Measurements from ENCODE around the gene CD200.

The CD200 gene

DNA sequence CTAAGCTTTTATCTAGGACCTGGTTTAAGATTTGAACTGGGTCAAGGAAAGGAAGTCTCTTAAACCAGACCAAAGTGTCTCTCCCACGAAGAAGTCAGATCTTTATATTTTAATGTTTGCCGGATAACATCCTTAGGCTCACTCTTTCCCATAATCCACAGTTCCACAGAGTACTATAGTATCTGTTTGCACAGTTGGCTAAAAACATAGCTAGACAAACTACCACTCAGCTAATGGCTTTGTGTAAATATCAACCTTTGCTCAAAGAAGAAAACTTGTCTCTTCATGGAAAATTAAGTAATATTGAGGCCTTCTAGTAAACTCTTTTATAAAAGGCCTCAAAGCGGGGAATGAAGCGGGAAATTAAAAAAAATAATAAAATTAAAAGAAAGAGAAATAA is 25.4 kb upstream of the CD200 start:
- H3K9ac ChIP-seq (ENCODE audit: low read length): no peak overlapping the region
- no peaks in the 10 kb centered on the region for H3K9me3 ChIP-seq (ENCODE audit: control insufficient read depth, low read length)
- H3K36me3 ChIP-seq (ENCODE audit: control insufficient read depth, insufficient read depth, low read length, severe bottlenecking): no peaks in the 10 kb centered on the region
- H3K4me3 ChIP-seq (ENCODE audit: low read length): no peak overlapping the region
- H3K27me3 ChIP-seq (replicated peaks; ENCODE audit: control insufficient read depth, insufficient read depth, low read length): no peaks in the 10 kb centered on the region
- no peak for DNase-seq (ENCODE audit: low read depth)
- peaks cover 30% of the 10 kb centered on the region for H3K4me1 ChIP-seq (ENCODE audit: control insufficient read depth, insufficient read depth, low read length)

DNA sequence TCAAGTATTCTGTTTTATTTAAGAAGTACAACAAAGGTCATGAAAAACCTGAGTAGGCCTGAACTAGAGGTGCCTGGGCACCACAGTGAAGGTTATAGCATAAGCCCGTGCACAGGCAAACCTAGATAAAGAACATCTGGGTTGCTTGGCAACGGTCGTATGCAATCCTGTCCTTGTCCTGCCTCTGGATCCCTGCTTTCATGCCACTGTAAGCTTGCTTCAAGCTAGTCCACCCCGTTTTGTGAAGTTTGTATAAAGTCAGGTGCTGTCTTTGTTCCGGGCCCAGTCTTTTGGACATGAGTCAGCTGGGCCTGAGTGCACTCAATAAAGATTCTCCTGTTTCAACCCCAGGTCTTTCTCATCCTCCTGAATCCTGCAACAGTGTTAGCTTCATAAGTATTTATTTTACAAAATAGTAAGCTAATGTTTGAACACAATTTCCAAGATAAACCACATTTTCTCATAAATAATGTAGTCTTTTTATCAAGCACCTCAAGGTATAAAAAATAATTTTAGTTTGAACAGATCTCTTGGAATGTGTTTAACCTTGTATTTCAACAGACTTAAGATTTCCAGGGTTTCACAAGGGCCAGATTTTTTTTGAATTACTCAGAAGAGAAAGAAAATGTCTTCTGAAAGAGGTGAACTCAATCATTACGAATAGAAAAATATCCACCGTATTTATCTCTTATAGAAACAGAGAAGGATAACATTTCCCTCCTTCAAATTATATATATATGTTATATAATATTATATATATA is 24.6 kb upstream of the CD200 start:
- Histone ChIP-seq H3K4me3 (ENCODE audit: low read length) (no peak overlapping the region), H3K36me3 (ENCODE audit: control insufficient read depth, insufficient read depth, low read length, severe bottlenecking) (no peaks in the 10 kb centered on the region), H3K9me3 (ENCODE audit: control insufficient read depth, low read length) (no peaks in the 10 kb centered on the region), H3K4me1 (ENCODE audit: control insufficient read depth, insufficient read depth, low read length) (peaks cover 24% of the 10 kb centered on the region), H3K9ac (ENCODE audit: low read length) (no peak overlapping the region), H3K27me3 (replicated peaks; ENCODE audit: control insufficient read depth, insufficient read depth, low read length) (no peaks in the 10 kb centered on the region)
- peak; percentile 81 for DNase-seq (ENCODE audit: low read depth)

- no peak overlapping the region for H3K9ac ChIP-seq (ENCODE audit: low read length)
- no peak overlapping the region for H3K4me3 ChIP-seq (ENCODE audit: low read length)
- H3K4me1 ChIP-seq (ENCODE audit: control insufficient read depth, insufficient read depth, low read length): no peaks in the 10 kb centered on the region
- H3K36me3 ChIP-seq (ENCODE audit: control insufficient read depth, insufficient read depth, low read length, severe bottlenecking): no peaks in the 10 kb centered on the region
- H3K27me3 ChIP-seq (replicated peaks; ENCODE audit: control insufficient read depth, insufficient read depth, low read length): no peaks in the 10 kb centered on the region
- H3K9me3 ChIP-seq (ENCODE audit: control insufficient read depth, low read length): no peaks in the 10 kb centered on the region
- DNase-seq (ENCODE audit: low read depth): no peak
Measured at GRCh38 chr3:112314649-112315048, 18.3 kb upstream of the CD200 start.

DNA sequence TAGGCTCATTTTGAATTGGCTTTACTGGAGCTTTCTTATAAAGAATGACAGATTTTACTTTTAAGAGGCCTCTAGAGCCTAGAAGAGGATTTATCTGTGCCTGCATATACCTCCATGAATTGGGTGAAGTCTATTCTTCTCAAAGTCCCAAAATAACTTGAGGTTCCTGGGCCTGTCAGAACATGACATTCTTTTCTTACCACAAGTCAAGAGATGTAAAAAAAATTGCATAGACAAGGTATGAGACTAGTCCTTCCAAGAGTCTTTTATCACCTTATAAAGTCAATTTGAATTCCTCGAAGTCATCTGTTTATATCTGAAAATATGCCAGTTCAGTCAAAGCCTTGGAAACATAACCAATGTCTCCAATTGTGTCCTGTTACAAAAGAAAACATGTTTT is 17.2 kb upstream of the CD200 start:
- no peaks in the 10 kb centered on the region for H3K36me3 ChIP-seq (ENCODE audit: control insufficient read depth, insufficient read depth, low read length, severe bottlenecking)
- H3K4me1 ChIP-seq (ENCODE audit: control insufficient read depth, insufficient read depth, low read length): no peaks in the 10 kb centered on the region
- H3K27me3 ChIP-seq (replicated peaks; ENCODE audit: control insufficient read depth, insufficient read depth, low read length): no peaks in the 10 kb centered on the region
- no peak overlapping the region for H3K4me3 ChIP-seq (ENCODE audit: low read length)
- DNase-seq (ENCODE audit: low read depth): no peak
- no peak overlapping the region for H3K9ac ChIP-seq (ENCODE audit: low read length)
- no peaks in the 10 kb centered on the region for H3K9me3 ChIP-seq (ENCODE audit: control insufficient read depth, low read length)

GRCh38 chr3:112319516-112320276 is 13.3 kb upstream of the CD200 start:
- Histone ChIP-seq H3K36me3 (ENCODE audit: control insufficient read depth, insufficient read depth, low read length, severe bottlenecking) (no peaks in the 10 kb centered on the region), H3K9me3 (ENCODE audit: control insufficient read depth, low read length) (no peaks in the 10 kb centered on the region), H3K9ac (ENCODE audit: low read length) (no peak overlapping the region), H3K27me3 (replicated peaks; ENCODE audit: control insufficient read depth, insufficient read depth, low read length) (no peaks in the 10 kb centered on the region), H3K4me3 (ENCODE audit: low read length) (no peak overlapping the region), H3K4me1 (ENCODE audit: control insufficient read depth, insufficient read depth, low read length) (no peaks in the 10 kb centered on the region)
- no peak for DNase-seq (ENCODE audit: low read depth)

- Histone ChIP-seq H3K27me3 (replicated peaks; ENCODE audit: control insufficient read depth, insufficient read depth, low read length) (no peaks in the 10 kb centered on the region), H3K4me1 (ENCODE audit: control insufficient read depth, insufficient read depth, low read length) (no peaks in the 10 kb centered on the region), H3K9me3 (ENCODE audit: control insufficient read depth, low read length) (no peaks in the 10 kb centered on the region), H3K4me3 (ENCODE audit: low read length) (no peak overlapping the region), H3K9ac (ENCODE audit: low read length) (no peak overlapping the region), H3K36me3 (ENCODE audit: control insufficient read depth, insufficient read depth, low read length, severe bottlenecking) (no peaks in the 10 kb centered on the region)
- DNase-seq (ENCODE audit: low read depth): no peak
Measured at GRCh38 chr3:112320691-112321090, 12.3 kb upstream of the CD200 start.

DNA sequence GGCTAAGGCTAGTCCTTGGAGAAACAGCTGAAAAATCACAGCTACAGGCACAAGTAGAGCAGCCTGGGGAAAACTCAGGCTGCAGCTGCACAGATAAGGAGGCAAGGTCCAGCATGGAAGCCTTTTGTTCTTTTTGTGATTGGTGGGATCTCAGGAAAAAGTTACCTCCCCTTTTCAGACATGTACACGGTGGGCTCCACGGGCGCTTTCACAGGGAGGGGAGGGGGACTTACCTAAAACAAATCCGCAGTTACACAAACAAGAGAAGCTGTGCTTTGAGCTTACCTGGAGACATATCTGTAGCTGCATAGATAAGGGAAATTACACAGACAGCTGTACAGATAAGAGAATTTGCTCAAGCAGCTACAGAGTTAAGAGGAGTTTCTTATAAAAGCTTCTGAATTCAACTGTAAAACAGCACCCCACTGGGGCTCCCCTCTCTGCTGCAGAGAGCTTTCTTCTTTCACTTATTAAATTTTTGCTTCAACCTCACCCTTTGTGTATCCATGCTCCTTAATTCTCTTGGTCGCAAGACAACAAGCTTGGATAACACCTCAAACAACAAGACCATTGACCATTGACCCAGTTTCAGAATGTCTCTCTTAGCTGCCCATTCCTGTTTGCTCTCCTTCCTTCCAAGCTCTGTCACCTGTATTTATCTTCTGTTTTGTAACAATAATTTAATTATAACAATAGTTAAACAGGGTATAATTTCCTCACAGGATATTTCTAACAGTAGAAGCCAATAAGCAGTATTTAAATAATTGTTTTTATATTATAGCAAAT is 10.9 kb upstream of the CD200 start:
- Histone ChIP-seq H3K9ac (ENCODE audit: low read length) (no peak overlapping the region), H3K27me3 (replicated peaks; ENCODE audit: control insufficient read depth, insufficient read depth, low read length) (no peaks in the 10 kb centered on the region), H3K9me3 (ENCODE audit: control insufficient read depth, low read length) (no peaks in the 10 kb centered on the region), H3K4me3 (ENCODE audit: low read length) (no peak overlapping the region), H3K4me1 (ENCODE audit: control insufficient read depth, insufficient read depth, low read length) (no peaks in the 10 kb centered on the region), H3K36me3 (ENCODE audit: control insufficient read depth, insufficient read depth, low read length, severe bottlenecking) (no peaks in the 10 kb centered on the region)
- DNase-seq (ENCODE audit: low read depth): no peak

DNA sequence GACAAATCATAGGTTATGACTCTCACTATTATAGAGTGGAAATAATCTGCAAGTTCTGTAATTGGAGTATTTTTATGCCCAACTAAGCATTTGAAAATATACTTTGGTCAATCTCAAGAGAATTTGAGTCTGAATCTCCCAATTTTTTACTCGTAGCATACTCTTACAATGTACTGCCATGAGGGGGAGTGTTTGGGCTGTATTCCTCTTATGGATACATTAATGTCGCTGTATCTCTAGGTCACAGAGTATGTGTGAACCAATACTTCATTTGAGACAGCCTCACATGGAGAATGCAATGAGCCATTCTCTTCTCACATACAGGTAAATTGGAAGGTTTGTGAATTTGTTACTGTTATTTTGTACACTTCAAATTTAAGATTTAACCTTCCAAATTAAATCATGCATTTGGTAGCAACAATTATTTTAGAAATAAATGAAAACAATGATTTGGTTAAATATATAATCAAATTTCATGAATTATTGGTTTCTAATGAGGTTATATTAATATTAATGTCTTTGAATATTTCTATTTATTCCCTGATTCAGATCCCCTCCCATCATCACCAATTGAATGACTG is 5.5 kb upstream of the CD200 start:
- Histone ChIP-seq H3K9ac (ENCODE audit: low read length) (no peak overlapping the region), H3K36me3 (ENCODE audit: control insufficient read depth, insufficient read depth, low read length, severe bottlenecking) (no peaks in the 10 kb centered on the region), H3K9me3 (ENCODE audit: control insufficient read depth, low read length) (no peaks in the 10 kb centered on the region), H3K4me3 (ENCODE audit: low read length) (no peak overlapping the region), H3K4me1 (ENCODE audit: control insufficient read depth, insufficient read depth, low read length) (no peaks in the 10 kb centered on the region), H3K27me3 (replicated peaks; ENCODE audit: control insufficient read depth, insufficient read depth, low read length) (no peaks in the 10 kb centered on the region)
- peak; percentile 87 for DNase-seq (ENCODE audit: low read depth)

DNA sequence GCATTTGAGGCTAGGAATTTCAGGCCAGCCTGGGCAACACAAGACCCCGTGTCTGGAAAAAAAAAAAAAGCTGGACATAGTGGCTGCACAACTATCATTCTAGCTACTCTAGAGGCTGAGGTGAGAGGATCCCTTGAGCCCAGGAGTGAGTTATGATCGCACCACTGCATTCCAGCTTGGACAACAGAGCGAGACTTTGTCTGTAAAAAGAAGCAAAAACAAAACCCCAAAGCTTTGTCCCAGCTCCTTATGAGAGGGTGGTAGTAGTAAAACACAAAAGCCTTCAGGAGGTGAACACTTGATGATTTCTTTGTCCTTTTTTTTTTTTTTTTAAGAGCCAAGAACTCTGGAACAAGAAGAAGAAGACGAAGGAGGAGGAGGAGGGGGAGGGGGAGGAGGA is 1.1 kb upstream of the CD200 start:
- no peaks in the 10 kb centered on the region for H3K9me3 ChIP-seq (ENCODE audit: control insufficient read depth, low read length)
- DNase-seq (ENCODE audit: low read depth): no peak
- H3K4me3 ChIP-seq (ENCODE audit: low read length): no peak overlapping the region
- H3K4me1 ChIP-seq (ENCODE audit: control insufficient read depth, insufficient read depth, low read length): peaks cover 12% of the 10 kb centered on the region
- no peaks in the 10 kb centered on the region for H3K36me3 ChIP-seq (ENCODE audit: control insufficient read depth, insufficient read depth, low read length, severe bottlenecking)
- H3K9ac ChIP-seq (ENCODE audit: low read length): no peak overlapping the region
- no peaks in the 10 kb centered on the region for H3K27me3 ChIP-seq (replicated peaks; ENCODE audit: control insufficient read depth, insufficient read depth, low read length)

DNA sequence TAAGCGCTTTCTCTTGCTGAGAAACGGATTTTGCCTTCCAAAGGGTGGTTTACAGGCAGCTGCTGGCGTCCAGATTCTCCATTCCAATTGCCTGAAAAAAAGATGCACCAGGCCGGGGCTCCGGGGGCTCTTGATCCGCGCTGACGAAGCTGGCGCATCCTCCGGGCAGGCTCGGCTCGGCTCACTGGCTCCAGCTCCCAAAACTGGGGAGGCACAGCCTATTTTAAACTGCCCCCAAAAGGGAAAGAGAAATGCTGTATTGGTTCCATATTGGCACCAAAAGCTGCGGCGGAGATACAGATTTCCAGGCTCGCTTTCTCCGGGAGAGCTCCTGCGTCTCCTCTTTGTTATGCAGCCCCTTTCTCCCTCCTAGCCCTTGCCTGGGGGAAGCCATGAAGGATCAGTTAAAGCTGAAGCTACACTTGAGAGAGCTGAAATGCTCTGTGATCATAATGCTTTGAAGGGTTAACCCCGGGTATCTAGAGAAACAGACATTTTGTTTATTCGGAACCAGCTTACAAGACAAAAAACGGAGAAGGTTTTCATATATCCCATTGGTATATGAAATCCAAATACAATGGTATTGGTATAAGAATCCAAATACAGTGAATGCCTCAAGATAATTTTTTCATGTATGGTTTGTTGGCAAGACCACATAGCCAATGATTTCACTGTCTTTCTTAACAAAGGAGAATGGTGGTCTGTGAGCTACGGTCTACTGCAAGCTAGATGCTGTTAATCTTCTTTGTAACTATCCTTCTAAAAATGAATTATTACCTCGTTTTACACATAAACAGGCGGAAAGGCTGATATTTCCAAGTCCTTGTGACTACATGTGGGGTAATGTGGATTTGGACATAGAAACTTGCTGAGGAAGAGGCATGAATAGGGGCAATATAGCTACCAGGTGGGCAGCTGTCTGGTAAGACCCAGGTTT is 693 bp downstream of the CD200 start:
- Histone ChIP-seq H3K9ac (ENCODE audit: low read length) (peak overlapping the region; percentile 70), H3K4me1 (ENCODE audit: control insufficient read depth, insufficient read depth, low read length) (peaks cover 19% of the 10 kb centered on the region), H3K27me3 (replicated peaks; ENCODE audit: control insufficient read depth, insufficient read depth, low read length) (no peaks in the 10 kb centered on the region), H3K9me3 (ENCODE audit: control insufficient read depth, low read length) (no peaks in the 10 kb centered on the region), H3K36me3 (ENCODE audit: control insufficient read depth, insufficient read depth, low read length, severe bottlenecking) (no peaks in the 10 kb centered on the region), H3K4me3 (ENCODE audit: low read length) (peak overlapping the region; percentile 82)
- peak; percentile 21 for DNase-seq (ENCODE audit: low read depth)
